Mesenchymal stem cell (in vitro differentiated cells and primary cell): ENCODE measurements around the gene MRGPRX2.

Experiments used
- DNase-seq: peaks from one replicate; pipeline ENCODE4 v3.0.0-alpha.2; 2013
- H2AFZ ChIP-seq: one replicate; pipeline ENCODE4 v1.6.1; 2013; ENCODE audit warnings: low read depth, mild to moderate bottlenecking, control low read depth, inconsistent platforms, low read length, moderate library complexity
- H2AK5ac ChIP-seq: 2 replicates; pipeline ENCODE4 v1.6.1; 2013; ENCODE audit warnings: low read length, moderate library complexity, mild to moderate bottlenecking, inconsistent platforms; ENCODE audit not compliant: severe bottlenecking
- H2BK120ac ChIP-seq: one replicate; pipeline ENCODE4 v1.6.1; 2013; ENCODE audit warnings: low read depth, mild to moderate bottlenecking, inconsistent platforms, low read length, moderate library complexity
- H2BK12ac ChIP-seq, 2 experiments: one replicate each; pipeline ENCODE4 v1.6.1; 2013; ENCODE audit warnings: inconsistent platforms in 2 of 2, low read length in 2 of 2, mild to moderate bottlenecking in 2 of 2, moderate library complexity in 2 of 2, control low read depth in 1 of 2
- H2BK15ac ChIP-seq: one replicate; pipeline ENCODE4 v1.6.1; 2013; ENCODE audit warnings: mild to moderate bottlenecking, low read depth, inconsistent platforms; ENCODE audit not compliant: poor library complexity, severe bottlenecking
- H2BK5ac ChIP-seq: 2 replicates; pipeline ENCODE4 v1.6.1; 2013; ENCODE audit warnings: low read depth, mild to moderate bottlenecking, low read length, control low read depth, inconsistent platforms; ENCODE audit not compliant: poor library complexity, severe bottlenecking
- H3K14ac ChIP-seq, 2 experiments: one replicate each; pipeline ENCODE4 v1.6.1; 2013; ENCODE audit warnings: inconsistent platforms in 2 of 2, low read length in 2 of 2, control low read depth in 1 of 2, mild to moderate bottlenecking in 1 of 2, moderate library complexity in 1 of 2
- H3K18ac ChIP-seq, 2 experiments: one replicate each; pipeline ENCODE4 v1.6.1; 2013; ENCODE audit warnings: inconsistent platforms in 2 of 2, low read length in 2 of 2, control low read depth in 1 of 2, low read depth in 1 of 2, mild to moderate bottlenecking in 1 of 2
- H3K23ac ChIP-seq, 2 experiments: one replicate each; pipeline ENCODE4 v1.6.1; 2013; ENCODE audit warnings: inconsistent platforms in 2 of 2, low read length in 2 of 2, mild to moderate bottlenecking in 2 of 2, moderate library complexity in 2 of 2, control low read depth in 1 of 2
- H3K27ac ChIP-seq: 2 replicates; pipeline ENCODE4 v1.5.1; 2013; ENCODE audit warnings: mild to moderate bottlenecking, moderate library complexity, low read length, control low read depth, inconsistent platforms; ENCODE audit not compliant: poor library complexity, severe bottlenecking
- H3K27me3 ChIP-seq, 2 experiments: 2 replicates each; pipeline versions ENCODE4 v1.6.1 to v1.7.0; 2013; ENCODE audit warnings: low read length in 2 of 2, mild to moderate bottlenecking in 2 of 2, moderate library complexity in 2 of 2, control low read depth in 1 of 2, inconsistent platforms in 1 of 2; ENCODE audit not compliant: control insufficient read depth in 1 of 2, insufficient read depth in 1 of 2
- H3K36me3 ChIP-seq, 2 experiments: 2 replicates each; pipeline versions ENCODE4 v1.6.1 to v1.7.0; 2013; ENCODE audit warnings: low read length in 2 of 2, control low read depth in 1 of 2, inconsistent platforms in 1 of 2, low read depth in 1 of 2, mild to moderate bottlenecking in 1 of 2; ENCODE audit not compliant: insufficient read depth in 2 of 2, control insufficient read depth in 1 of 2
- H3K4ac ChIP-seq, 2 experiments: one replicate each; pipeline ENCODE4 v1.6.1; 2013; ENCODE audit warnings: inconsistent platforms in 2 of 2, low read length in 2 of 2, mild to moderate bottlenecking in 2 of 2, moderate library complexity in 2 of 2, control low read depth in 1 of 2, low read depth in 1 of 2
- H3K4me1 ChIP-seq: 2 replicates; pipeline ENCODE4 v1.6.1; 2013; ENCODE audit warnings: low read depth, low read length, control low read depth; ENCODE audit not compliant: control insufficient read depth, insufficient read depth
- H3K4me2 ChIP-seq: 2 replicates; pipeline ENCODE4 v1.6.1; 2013; ENCODE audit warnings: low read length, mild to moderate bottlenecking, inconsistent platforms; ENCODE audit not compliant: poor library complexity, severe bottlenecking
- H3K4me3 ChIP-seq, 2 experiments: 2 replicates each; pipeline versions ENCODE4 v1.5.1 to v1.7.0; 2013; ENCODE audit warnings: low read length in 2 of 2, mild to moderate bottlenecking in 2 of 2, control low read depth in 1 of 2, low read depth in 1 of 2; ENCODE audit not compliant: insufficient read depth in 1 of 2
- H3K79me1 ChIP-seq: replicated peaks from 2 replicates; pipeline ENCODE4 v1.6.1; 2013; ENCODE audit warnings: mild to moderate bottlenecking, control low read depth, low read length, inconsistent platforms; ENCODE audit not compliant: poor library complexity, severe bottlenecking
- H3K9ac ChIP-seq: 2 replicates; pipeline ENCODE4 v1.7.0; 2013; ENCODE audit warnings: mild to moderate bottlenecking, low read length, moderate library complexity
- H3K9me3 ChIP-seq: 2 replicates; pipeline ENCODE4 v1.7.0; 2013; ENCODE audit warnings: mild to moderate bottlenecking, low read length; ENCODE audit not compliant: control insufficient read depth
- H4K8ac ChIP-seq: one replicate; pipeline ENCODE4 v1.6.1; 2013; ENCODE audit warnings: inconsistent platforms, mild to moderate bottlenecking, low read length, moderate library complexity
- H4K91ac ChIP-seq: one replicate; pipeline ENCODE4 v1.6.1; 2013; ENCODE audit warnings: mild to moderate bottlenecking, low read length, inconsistent platforms
- WGBS: methylation state at CpG from one replicate; pipeline ENCODE4 v1.1.7; 2013; ENCODE audit warnings: mixed read lengths; 5-methylcytosine and 5-hydroxymethylcytosine counted together

MRGPRX2 gene

GRCh38 chr11:19091366-19091765 lies 30.8 kb upstream of the MRGPRX2 start:
- WGBS: no CpG with 5 or more reads among the region's 1 CpG
- no peaks in the 10 kb centered on the region for H3K36me3 ChIP-seq

GRCh38 chr11:19089421-19089820 lies 28.9 kb upstream of the MRGPRX2 start:
- 90% methylated on average over 2 of the region's 5 CpGs for WGBS

More at GRCh38 chr11:19091366-19091765, 30.8 kb upstream of the MRGPRX2 start:
- H3K9ac ChIP-seq: no peak overlapping the region
- H2BK12ac ChIP-seq: no peak overlapping the region
- H3K4me1 ChIP-seq: peaks cover 5% of the 10 kb centered on the region
- no peak overlapping the region for H3K4me3 ChIP-seq
- H3K27ac ChIP-seq: no peak overlapping the region
- no peak overlapping the region for H2AFZ ChIP-seq
- DNase-seq: peak; percentile 30
- peaks cover 7 to 39% of the 10 kb centered on the region in 2 experiments for H3K27me3 ChIP-seq
- H3K9me3 ChIP-seq: no peaks in the 10 kb centered on the region
- H2BK15ac ChIP-seq: no peak overlapping the region
- H2BK5ac ChIP-seq: no peak overlapping the region
- no peak overlapping the region for H4K8ac ChIP-seq
- H2AK5ac ChIP-seq: no peak overlapping the region
- peak overlapping the region; percentile 44 for H2BK120ac ChIP-seq
- H3K4ac ChIP-seq: no peak overlapping the region
- no peak overlapping the region for H3K23ac ChIP-seq
- H3K18ac ChIP-seq: no peak overlapping the region
- no peaks in the 10 kb centered on the region for H3K79me1 ChIP-seq
- H3K14ac ChIP-seq: no peak overlapping the region
- H3K4me2 ChIP-seq: no peak overlapping the region
- no peak overlapping the region for H4K91ac ChIP-seq

GRCh38 chr11:19088791-19089190 lies 28.3 kb upstream of the MRGPRX2 start:
- Histone ChIP-seq H3K9me3 (no peaks in the 10 kb centered on the region), H3K4me3 (no peak overlapping the region), H2BK120ac (no peak overlapping the region), H3K4me1 (peaks cover 2% of the 10 kb centered on the region), H3K9ac (no peak overlapping the region), H4K91ac (no peak overlapping the region), H3K4me2 (no peak overlapping the region), H2AK5ac (no peak overlapping the region), H3K27ac (no peak overlapping the region), H3K14ac (no peak overlapping the region), H2BK15ac (no peak overlapping the region), H3K79me1 (no peaks in the 10 kb centered on the region), H3K4ac (no peak overlapping the region), H2BK5ac (no peak overlapping the region), H3K36me3 (no peaks in the 10 kb centered on the region), H2BK12ac (no peak overlapping the region), H4K8ac (no peak overlapping the region), H2AFZ (no peak overlapping the region), H3K23ac (no peak overlapping the region), H3K18ac (no peak overlapping the region), H3K27me3 (peaks cover 9 to 33% of the 10 kb centered on the region in 2 experiments)
- WGBS: 77% methylated on average over 4 of the region's 4 CpGs
- no peak for DNase-seq

More at GRCh38 chr11:19089421-19089820, 28.9 kb upstream of the MRGPRX2 start:
- Histone ChIP-seq H3K14ac (peak overlapping the region in 1 of 2 experiments; percentile 22), H4K91ac (peak overlapping the region; percentile 32), H3K4me3 (no peak overlapping the region), H2BK5ac (no peak overlapping the region), H4K8ac (no peak overlapping the region), H3K36me3 (no peaks in the 10 kb centered on the region), H3K79me1 (no peaks in the 10 kb centered on the region), H2BK120ac (no peak overlapping the region), H2BK12ac (peak overlapping the region; percentile 2 to 71), H3K4me2 (no peak overlapping the region), H3K27me3 (peaks cover 7 to 33% of the 10 kb centered on the region in 2 experiments), H3K9ac (no peak overlapping the region), H3K27ac (no peak overlapping the region), H3K23ac (no peak overlapping the region), H3K4ac (peak overlapping the region in 1 of 2 experiments; percentile 28), H2AFZ (no peak overlapping the region), H2AK5ac (no peak overlapping the region), H3K4me1 (peaks cover 5% of the 10 kb centered on the region), H3K18ac (no peak overlapping the region), H2BK15ac (no peak overlapping the region), H3K9me3 (no peaks in the 10 kb centered on the region)
- DNase-seq: no peak

DNA sequence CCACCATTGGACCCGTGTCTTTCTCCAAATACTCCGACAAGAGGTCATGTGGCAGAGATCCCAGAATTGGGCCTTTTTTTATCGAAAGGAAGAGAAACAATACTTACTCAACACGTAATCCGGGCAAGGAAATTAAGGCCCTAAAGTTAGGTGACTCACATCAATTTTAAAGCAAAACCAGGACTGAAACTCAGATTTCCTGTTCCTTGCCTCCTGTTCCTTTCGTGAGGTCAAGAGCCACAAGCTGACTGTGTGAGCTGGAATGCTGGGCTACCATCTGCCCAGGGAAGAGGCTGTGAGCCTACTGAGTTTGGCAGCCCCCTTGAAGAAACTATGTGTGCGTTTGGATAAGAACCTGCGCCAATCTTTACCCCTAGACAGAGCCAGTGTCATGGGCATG lies 27.1 kb upstream of the MRGPRX2 start:
- no peaks in the 10 kb centered on the region for H3K79me1 ChIP-seq
- H4K91ac ChIP-seq: no peak overlapping the region
- no peak overlapping the region for H4K8ac ChIP-seq
- H3K9ac ChIP-seq: no peak overlapping the region
- H3K27me3 ChIP-seq: peaks cover 12 to 24% of the 10 kb centered on the region in 2 experiments
- no peak overlapping the region for H2BK5ac ChIP-seq
- WGBS: 25% methylated on average over 8 of the region's 8 CpGs
- H2BK120ac ChIP-seq: no peak overlapping the region
- peak; percentile 74 for DNase-seq
- H2BK12ac ChIP-seq: no peak overlapping the region
- no peak overlapping the region for H2BK15ac ChIP-seq
- no peak overlapping the region for H3K4me2 ChIP-seq
- H3K9me3 ChIP-seq: no peaks in the 10 kb centered on the region
- no peak overlapping the region for H3K4ac ChIP-seq
- no peak overlapping the region for H2AK5ac ChIP-seq
- H2AFZ ChIP-seq: no peak overlapping the region
- no peak overlapping the region for H3K14ac ChIP-seq
- H3K36me3 ChIP-seq: no peaks in the 10 kb centered on the region
- H3K27ac ChIP-seq: no peak overlapping the region
- H3K23ac ChIP-seq: no peak overlapping the region
- peaks cover 2% of the 10 kb centered on the region for H3K4me1 ChIP-seq
- peak overlapping the region in 1 of 2 experiments; percentile 37 for H3K18ac ChIP-seq
- no peak overlapping the region for H3K4me3 ChIP-seq
